ENCODE measurements around the gene ZDHHC13. TPM values are rescaled to one million over a fixed set of nuclear protein-coding genes. Genes with fewer than 3 reads are reported as not detected.

The ZDHHC13 gene
- total RNA-seq, 1 donor from 2014 or later = 5.0 TPM

GRCh38 chr11:19225581-19225980, 108.6 kb downstream of the ZDHHC13 start:
- DNase-seq (ENCODE audit: missing footprints) (no peak), ATAC-seq (no peak)
- intact Hi-C loops (cut with DNase I) = no loop called here

Other genes starting within 250 kb of the ZDHHC13 start
- not detected for gene MRGPRX1, start 177.8 kb upstream of the ZDHHC13 start, total RNA-seq
- not detected for gene MRGPRX2, start 56.5 kb upstream of the ZDHHC13 start, total RNA-seq
- gene CSRP3, start 84.8 kb downstream of the ZDHHC13 start, total RNA-seq = 1,720 TPM
- gene E2F8, start 123.8 kb downstream of the ZDHHC13 start, total RNA-seq = 1.7 TPM

Data from Right ventricle myocardium inferior (tissue), 1 donor.